Ammon's horn (tissue), 1 donor: Measurements from ENCODE around the gene PPL.
"Not testable (repeated sequence)": the region's sequence is repeated elsewhere in the genome, so short reads cannot be mapped to it uniquely, and the experiment has no call there.

Experiments
- DNase-seq: peaks from one replicate; pipeline ENCODE4 v3.0.0-alpha.2; 2016; ENCODE audit warnings: low spot score

PPL gene

GRCh38 chr16:4933433-4933832 lies 3.5 kb downstream of the PPL start:
- DNase-seq = no peak

- no peak for DNase-seq
Observed at GRCh38 chr16:4931381-4931780, 5.6 kb downstream of the PPL start.

GRCh38 chr16:4929619-4930018 lies 7.3 kb downstream of the PPL start:
- not testable (repeated sequence) for DNase-seq

GRCh38 chr16:4928227-4928626 lies 8.7 kb downstream of the PPL start:
- DNase-seq = no peak

- DNase-seq = no peak
Observed at GRCh38 chr16:4927661-4928060, 9.3 kb downstream of the PPL start.

GRCh38 chr16:4926928-4927327 lies 10.0 kb downstream of the PPL start:
- DNase-seq = no peak

GRCh38 chr16:4925791-4926190 lies 11.2 kb downstream of the PPL start:
- DNase-seq = no peak

GRCh38 chr16:4925293-4925607 lies 11.7 kb downstream of the PPL start:
- DNase-seq = no peak

- DNase-seq = no peak
Observed at GRCh38 chr16:4924593-4925292, 12.2 kb downstream of the PPL start.

GRCh38 chr16:4923853-4924252 lies 13.1 kb downstream of the PPL start:
- DNase-seq = no peak

- no peak for DNase-seq
Observed at GRCh38 chr16:4922721-4923342, 14.1 kb downstream of the PPL start.

GRCh38 chr16:4920826-4921225 lies 16.1 kb downstream of the PPL start:
- DNase-seq = no peak

- DNase-seq = no peak
Observed at GRCh38 chr16:4918781-4919251, 18.1 kb downstream of the PPL start.

- DNase-seq = no peak
Observed at GRCh38 chr16:4917117-4917516, 19.8 kb downstream of the PPL start.

GRCh38 chr16:4915226-4915761 lies 21.7 kb downstream of the PPL start:
- no peak for DNase-seq

- DNase-seq = no peak
Observed at GRCh38 chr16:4914528-4915225, 22.3 kb downstream of the PPL start.

- DNase-seq = no peak
Observed at GRCh38 chr16:4913774-4914525, 23.0 kb downstream of the PPL start.

GRCh38 chr16:4913130-4913773 lies 23.7 kb downstream of the PPL start:
- no peak for DNase-seq

GRCh38 chr16:4911970-4912386 lies 25.0 kb downstream of the PPL start:
- no peak for DNase-seq

- no peak for DNase-seq
Observed at GRCh38 chr16:4910828-4911227, 26.1 kb downstream of the PPL start.

- no peak for DNase-seq
Observed at GRCh38 chr16:4909825-4910224, 27.1 kb downstream of the PPL start.
